Measurements from ENCODE around the gene ISLR2. TPM values are rescaled to one million over a fixed set of nuclear protein-coding genes. Genes with fewer than 3 reads are reported as not detected.

ISLR2 gene
- total RNA-seq, 1 donor from 2014 or later: not detected

GRCh38 chr15:74127954-74128784, 2.2 kb upstream of the ISLR2 start:
- intact Hi-C loops (cut with micrococcal nuclease): loop anchor here (1.0 to 5.0 kb wide), 5 partner anchors 8 to 829 kb away; partner anchors contain the start of gene RPP25
- Mint-ChIP-seq H3K27me3 (peaks cover 47% of the 10 kb centered on the region), H3K4me3 (peak overlapping the region; percentile 61), H3K36me3 (ENCODE audit: low read depth) (no peaks in the 10 kb centered on the region), H3K9me3 (no peaks in the 10 kb centered on the region), H3K27ac (no peak overlapping the region), H3K4me1 (peaks cover 63% of the 10 kb centered on the region)
- POLR2A ChIA-PET: interaction anchor here (0.5 kb wide), 1 partner anchor 142 kb away, joined by 4 read pairs; no protein-coding TSS in a partner anchor
- peak; percentile 15 for ATAC-seq (ENCODE audit: low read depth)
- no peak for TF ChIP-seq CTCF (IDR thresholded peaks at IDR 0.05)
- CTCF ChIA-PET: interaction anchor here (0.8 to 1.5 kb wide), 2 partner anchors 193 to 194 kb away, joined by 3 to 6 read pairs; no protein-coding TSS in a partner anchor
- DNase-seq: no peak

GRCh38 chr15:74128785-74129585, 1.4 kb upstream of the ISLR2 start:
- no peaks in the 10 kb centered on the region for H3K36me3 Mint-ChIP-seq (ENCODE audit: low read depth)
- CTCF ChIA-PET: interaction anchor here (1.5 kb wide), 1 partner anchor 193 kb away, joined by 6 read pairs; no protein-coding TSS in a partner anchor
- H3K4me1 Mint-ChIP-seq: peaks cover 56% of the 10 kb centered on the region
- H3K27ac Mint-ChIP-seq: peak overlapping the region; percentile 24
- intact Hi-C loops (cut with micrococcal nuclease): loop anchor here (1.0 to 5.0 kb wide), 2 partner anchors 7 to 828 kb away; partner anchors contain the start of gene RPP25
- no peak for ATAC-seq (ENCODE audit: low read depth)
- DNase-seq: no peak
- POLR2A ChIA-PET: no interaction called here
- no peak for TF ChIP-seq CTCF (IDR thresholded peaks at IDR 0.05)
- peaks cover 48% of the 10 kb centered on the region for H3K27me3 Mint-ChIP-seq
- H3K4me3 Mint-ChIP-seq: peak overlapping the region; percentile 61
- H3K9me3 Mint-ChIP-seq: no peaks in the 10 kb centered on the region

GRCh38 chr15:74129586-74130154, 716 bp upstream of the ISLR2 start:
- peaks cover 51% of the 10 kb centered on the region for H3K4me1 Mint-ChIP-seq

DNA sequence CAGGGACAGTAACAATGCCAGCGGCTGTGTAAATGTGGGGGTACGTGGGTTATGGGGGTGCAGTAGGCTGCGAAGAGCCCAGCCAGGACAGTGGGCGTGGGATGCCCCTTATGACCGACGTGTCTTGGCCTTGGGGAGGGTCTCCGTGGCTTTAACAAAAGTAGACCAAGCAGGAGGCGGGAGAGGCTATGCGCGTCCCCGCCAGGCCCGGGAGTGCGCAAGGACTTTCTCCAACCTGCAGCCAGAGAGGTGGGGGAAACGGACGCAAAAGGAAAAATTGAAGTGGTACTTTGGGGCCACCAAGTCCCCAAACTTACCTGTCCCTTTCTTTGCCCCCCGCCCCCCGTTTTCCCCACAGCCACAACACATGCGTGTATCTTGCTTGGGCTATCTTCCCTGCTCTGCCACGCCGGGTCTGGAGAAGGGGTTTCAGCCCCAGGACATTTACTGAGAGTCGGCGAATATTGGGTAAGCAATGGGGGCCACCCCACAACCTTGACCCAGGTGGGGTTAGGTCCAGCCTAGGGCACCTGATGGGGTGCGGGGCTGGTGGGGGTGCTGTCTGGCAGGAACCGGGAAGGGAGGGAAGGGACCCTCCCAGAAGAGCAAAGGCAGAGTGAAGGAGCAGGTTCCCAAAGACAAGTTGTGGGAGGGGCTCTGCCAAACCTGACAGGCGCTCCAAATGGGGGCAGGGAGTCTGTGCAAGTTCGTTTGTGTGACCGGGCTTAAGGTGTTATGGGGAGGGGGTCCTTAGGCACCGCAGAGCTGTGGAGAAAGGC, 652 bp downstream of the ISLR2 start:
- Mint-ChIP-seq H3K4me1 (peaks cover 56% of the 10 kb centered on the region), H3K27ac (peak overlapping the region; percentile 7), H3K9me3 (no peaks in the 10 kb centered on the region), H3K36me3 (ENCODE audit: low read depth) (no peaks in the 10 kb centered on the region), H3K27me3 (peaks cover 61% of the 10 kb centered on the region), H3K4me3 (no peak overlapping the region)
- POLR2A ChIA-PET: no interaction called here
- CTCF ChIA-PET: no interaction called here
- TF ChIP-seq CTCF (IDR thresholded peaks at IDR 0.05): no peak
- intact Hi-C loops (cut with micrococcal nuclease): no loop called here
- DNase-seq: no peak
- ATAC-seq (ENCODE audit: low read depth): no peak

More at GRCh38 chr15:74129586-74130154, 716 bp upstream of the ISLR2 start:
- POLR2A ChIA-PET: no interaction called here
- H3K27ac Mint-ChIP-seq: no peak overlapping the region
- no peak for TF ChIP-seq CTCF (IDR thresholded peaks at IDR 0.05)
- H3K9me3 Mint-ChIP-seq: no peaks in the 10 kb centered on the region
- peak overlapping the region; percentile 61 for H3K4me3 Mint-ChIP-seq
- ATAC-seq (ENCODE audit: low read depth) (no peak), DNase-seq (no peak)
- H3K36me3 Mint-ChIP-seq (ENCODE audit: low read depth): no peaks in the 10 kb centered on the region
- H3K27me3 Mint-ChIP-seq: peaks cover 52% of the 10 kb centered on the region
- CTCF ChIA-PET: no interaction called here
- intact Hi-C loops (cut with micrococcal nuclease): loop anchor here (5.0 kb wide), 1 partner anchor 828 kb away; the partner anchor contains the start of gene RPP25
